Lower leg skin (tissue), 4 donors: ENCODE measurements around the gene TMC1. TPM values are rescaled to one million over a fixed set of nuclear protein-coding genes. Genes with fewer than 3 reads are reported as not detected.

Experiments
- DNase-seq, 2 donors: peaks; one replicate each; pipeline ENCODE4 v3.0.0-alpha.2; 2019; ENCODE audit warnings: low spot score in 2 of 2
- H3K4me3 ChIP-seq: fragments of 200-600 bp; sonication (generic); 2 replicates; pipeline ENCODE4 v1.5.1; 2017; ENCODE audit warnings: mild to moderate bottlenecking, low read depth; ENCODE audit not compliant: poor library complexity, severe bottlenecking
- CTCF ChIP-seq, 3 donors: fragments of 450-650 bp; IDR thresholded peaks; one replicate each; pipeline ENCODE4 v1.5.1; 2016; ENCODE audit warnings: antibody characterized with exemption in 3 of 3, mild to moderate bottlenecking in 3 of 3, moderate library complexity in 2 of 3
- POLR2A ChIP-seq, 2 donors: fragments of 450-650 bp; IDR thresholded peaks; one replicate each; pipeline ENCODE4 v1.6.1; 2016 to 2017; ENCODE audit warnings: antibody characterized with exemption in 2 of 2, mild to moderate bottlenecking in 1 of 2, moderate library complexity in 1 of 2
- WGBS, 2 donors: methylation state at CpG; one replicate each; pipeline ENCODE4 v1.1.5; 2018; 5-methylcytosine and 5-hydroxymethylcytosine counted together
- intact Hi-C: fragments of 100-400 bp; cut with DNase I; formaldehyde crosslinking; loops from one replicate; pipeline ENCODE4 v1.15.0; 2023; ENCODE audit warnings: low total_unique reads
- total RNA-seq, 4 donors: library from RNA; depleted of rRNA; stranded (reverse); fragments of >200 nt; gene quantifications; one replicate each; pipeline ENCODE4 v1.1.0, GENCODE V29; 2016

The TMC1 gene
- total RNA-seq, 4 donors from 2014 or later: 0.13 to 0.46 TPM; not detected in 2

GRCh38 chr9:72875221-72875620, 353.8 kb downstream of the TMC1 start:
- no peak for DNase-seq
- H3K4me3 ChIP-seq: no peak overlapping the region
- no peak for TF ChIP-seq POLR2A (IDR thresholded peaks at IDR 0.05)
- no peak for TF ChIP-seq CTCF (IDR thresholded peaks at IDR 0.05)
- intact Hi-C loops: no loop called here

GRCh38 chr9:72880821-72881220, 359.4 kb downstream of the TMC1 start:
- no peak for TF ChIP-seq POLR2A (IDR thresholded peaks at IDR 0.05)
- TF ChIP-seq CTCF (IDR thresholded peaks at IDR 0.05): no peak
- 68 to 75% methylated on average over 2 of the region's 2 CpGs for WGBS, 2 donors
- DNase-seq: peak in 1 of 2 donors; percentile 31
- intact Hi-C loops: no loop called here
- no peak overlapping the region for H3K4me3 ChIP-seq

- intact Hi-C loops: no loop called here
- TF ChIP-seq POLR2A (IDR thresholded peaks at IDR 0.05) (no peak), CTCF (IDR thresholded peaks at IDR 0.05) (no peak)
- H3K4me3 ChIP-seq: no peak overlapping the region
- peak in 1 of 2 donors; percentile 31 for DNase-seq
- 55 to 68% methylated on average over 6 of the region's 6 CpGs for WGBS, 2 donors
Measured at GRCh38 chr9:72882117-72882775, 360.8 kb downstream of the TMC1 start.

DNA sequence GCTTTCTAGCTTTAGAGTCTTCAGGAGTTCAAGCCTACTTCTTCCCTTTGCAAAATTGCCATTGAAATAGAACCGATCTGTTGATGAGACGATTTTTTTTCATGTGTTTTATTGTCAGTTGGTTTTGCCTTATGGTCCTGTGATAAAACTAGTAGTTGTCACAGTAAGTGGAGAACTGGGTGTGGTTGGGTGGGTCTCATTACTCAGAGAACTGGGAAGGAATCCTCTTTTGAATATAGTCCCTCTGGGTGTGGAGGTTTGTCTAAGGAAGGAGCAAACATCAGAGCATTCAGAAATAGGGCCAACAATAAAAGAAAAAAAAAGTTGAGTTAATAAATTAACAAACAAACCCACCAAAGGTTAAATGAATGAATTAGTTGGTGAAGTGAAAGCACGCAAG, 362.5 kb downstream of the TMC1 start:
- H3K4me3 ChIP-seq: no peak overlapping the region
- WGBS, 2 donors: 57 to 59% methylated on average over 3 of the region's 3 CpGs
- TF ChIP-seq CTCF (IDR thresholded peaks at IDR 0.05) (no peak), POLR2A (IDR thresholded peaks at IDR 0.05) (no peak)
- no peak for DNase-seq
- intact Hi-C loops: no loop called here

DNA sequence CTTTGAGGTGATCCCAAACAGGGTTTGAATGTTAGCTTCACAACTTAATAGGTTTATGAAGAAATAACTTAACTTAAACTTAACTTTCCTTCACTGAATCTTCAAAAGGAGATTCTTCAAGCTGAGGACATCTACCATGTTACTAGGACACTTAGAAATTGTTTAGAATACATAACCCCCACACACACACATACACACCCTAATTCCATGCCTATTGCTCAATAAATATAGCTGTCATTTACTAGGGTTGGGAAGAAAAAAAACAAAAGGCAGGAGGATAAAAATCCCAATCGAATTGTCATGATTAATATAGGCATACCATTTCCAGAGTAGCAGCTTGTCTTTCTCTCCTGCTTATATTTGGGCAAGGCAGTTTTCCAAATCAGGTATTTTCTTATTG, 363.1 kb downstream of the TMC1 start:
- intact Hi-C loops: no loop called here
- no peak overlapping the region for H3K4me3 ChIP-seq
- TF ChIP-seq CTCF (IDR thresholded peaks at IDR 0.05) (no peak), POLR2A (IDR thresholded peaks at IDR 0.05) (no peak)
- no peak for DNase-seq
- WGBS, 2 donors: 57 to 62% methylated on average over 1 of the region's 1 CpG

Other genes with a start within 250 kb of the TMC1 start
- 100 to 1,000 TPM in 3 of 4 donors, 10 to 100 TPM in 1; 99.6 to 305 (median 127) TPM for gene ZFAND5, start 156.4 kb upstream of the TMC1 start, total RNA-seq